Activated CD4-positive, CD25-positive, alpha-beta regulatory T cell (primary cell): ENCODE measurements around the gene BTK.
A peak's percentile ranks its signal among the peaks of the same experiment; 100 is the strongest.

Experiments used
- DNase-seq, 4 experiments: peaks; one replicate each; lab custom pipeline; 2025; lab: John Stamatoyannopoulos, UW

Gene BTK

GRCh38 chrX:101385795-101386541, at the start of gene BTK:
TSS of gene BTK (minus strand) at chrX:101386191. CDS start at chrX:101375284, 10,907 bp downstream.
- no peak for DNase-seq

GRCh38 chrX:101430457-101431078, 44.6 kb upstream of the BTK start:
- no peak for DNase-seq

GRCh38 chrX:101429934-101430333, 43.9 kb upstream of the BTK start:
- DNase-seq: no peak

- DNase-seq: no peak
These were observed 42.0 kb upstream of the BTK start for GRCh38 chrX:101427954-101428353.

GRCh38 chrX:101419489-101419888, 33.5 kb upstream of the BTK start:
- no peak for DNase-seq

GRCh38 chrX:101417981-101418841, 32.2 kb upstream of the BTK start:
- peak; percentile 1 to 14 (median 8) for DNase-seq

- no peak for DNase-seq
These were observed 31.2 kb upstream of the BTK start for GRCh38 chrX:101417190-101417589.

GRCh38 chrX:101416691-101417090, 30.7 kb upstream of the BTK start:
- DNase-seq: no peak

- DNase-seq: peak in 1 of 4 experiments; percentile 0
These were observed 29.5 kb upstream of the BTK start for GRCh38 chrX:101415180-101416145.

- no peak for DNase-seq
These were observed 26.0 kb upstream of the BTK start for GRCh38 chrX:101411984-101412383.

- DNase-seq: no peak
These were observed 24.5 kb upstream of the BTK start for GRCh38 chrX:101410461-101410860.

- DNase-seq: no peak
These were observed 23.1 kb upstream of the BTK start for GRCh38 chrX:101409043-101409442.

GRCh38 chrX:101408532-101408841, 22.5 kb upstream of the BTK start:
- DNase-seq: no peak

- peak; percentile 60 to 73 (median 69) for DNase-seq
These were observed 21.9 kb upstream of the BTK start, which contains the start of the genes GLA and HNRNPH2 for GRCh38 chrX:101407748-101408531. TSS of gene GLA (minus strand) at chrX:101407925. CDS start at chrX:101407903, 22 bp downstream. TSS of gene HNRNPH2 (plus strand) at chrX:101408222. CDS start at chrX:101411989, 3,767 bp downstream.

- DNase-seq: no peak
These were observed 21.3 kb upstream of the BTK start for GRCh38 chrX:101407167-101407747.

GRCh38 chrX:101399825-101400224, 13.8 kb upstream of the BTK start:
- DNase-seq: no peak

GRCh38 chrX:101398694-101399093, 12.7 kb upstream of the BTK start:
- DNase-seq: no peak

- DNase-seq: no peak
These were observed 11.8 kb upstream of the BTK start for GRCh38 chrX:101397779-101398178.

- DNase-seq: no peak
These were observed 9.8 kb upstream of the BTK start for GRCh38 chrX:101395789-101396188.

- no peak for DNase-seq
These were observed 8.4 kb upstream of the BTK start for GRCh38 chrX:101394372-101394771.
